Cardiac muscle cell (in vitro differentiated cells and primary cell): ENCODE results near the gene HLTF. TPM values are rescaled to one million over a fixed set of nuclear protein-coding genes. Genes with fewer than 3 reads are reported as not detected.

ENCODE experiments used
- DNase-seq, 2 donors: peaks; one replicate each; pipeline versions ENCODE4 v3.0.0 to v3.0.0-alpha.2; 2010 to 2017; ENCODE audit warnings: low read depth in 1 of 2, low spot score in 1 of 2
- H3K27ac ChIP-seq: fragments of 200-600 bp; sonication (generic); 2 replicates; pipeline ENCODE4 v1.5.1; 2016
- H3K27me3 ChIP-seq: fragments of 200-600 bp; sonication (generic); 2 replicates; pipeline ENCODE4 v1.6.0; 2016; ENCODE audit warnings: control low read depth
- H3K36me3 ChIP-seq: fragments of 200-600 bp; sonication (generic); 2 replicates; pipeline ENCODE4 v1.5.1; 2016; ENCODE audit warnings: control low read depth
- H3K4me1 ChIP-seq: fragments of 200-600 bp; sonication (generic); 2 replicates; pipeline ENCODE4 v1.8.1; 2017; ENCODE audit warnings: low read depth, mild to moderate bottlenecking, mixed run types
- H3K4me3 ChIP-seq: fragments of 200-600 bp; sonication (generic); 2 replicates; pipeline ENCODE4 v1.5.1; 2016; ENCODE audit warnings: mild to moderate bottlenecking
- H3K9me3 ChIP-seq: fragments of 200-600 bp; sonication (generic); 2 replicates; pipeline ENCODE4 v1.5.1; 2017; ENCODE audit warnings: low read depth, mild to moderate bottlenecking, control low read depth
- CTCF ChIP-seq: IDR thresholded peaks from 2 replicates; pipeline ENCODE4 v1.5.1; 2012; ENCODE audit warnings: low read depth, mild to moderate bottlenecking, low read length
- polyA plus RNA-seq: library from polyadenylated mRNA; unstranded; fragments of >200 nt; fragmentation: Nextera tagmentation; extraction: Ambion mirVana; gene quantifications from 2 replicates; pipeline ENCODE4 v1.2.1, GENCODE V29; 2016
- total RNA-seq: library from RNA; depleted of rRNA; stranded (reverse); fragments of >200 nt; gene quantifications from 2 replicates; pipeline ENCODE4 v1.2.3, GENCODE V29; 2016

Gene HLTF
- total and polyA plus RNA-seq, 2 experiments from 2014 or later, result 46.2 to 52.8 TPM

GRCh38 chr3:149128821-149129220 is 42.5 kb upstream of the HLTF start:
- no peaks in the 10 kb centered on the region for H3K36me3 ChIP-seq
- H3K4me1 ChIP-seq, result peaks cover 7% of the 10 kb centered on the region
- no peaks in the 10 kb centered on the region for H3K9me3 ChIP-seq
- H3K27me3 ChIP-seq, result no peaks in the 10 kb centered on the region
- TF ChIP-seq CTCF, result no peak
- DNase-seq, result no peak
- peak overlapping the region; percentile 76 for H3K4me3 ChIP-seq
- no peak overlapping the region for H3K27ac ChIP-seq

- no peaks in the 10 kb centered on the region for H3K9me3 ChIP-seq
- no peaks in the 10 kb centered on the region for H3K36me3 ChIP-seq
- no peak for TF ChIP-seq CTCF
- DNase-seq, result no peak
- H3K27ac ChIP-seq, result no peak overlapping the region
- no peaks in the 10 kb centered on the region for H3K27me3 ChIP-seq
- no peak overlapping the region for H3K4me3 ChIP-seq
- no peaks in the 10 kb centered on the region for H3K4me1 ChIP-seq
These were observed 36.6 kb upstream of the HLTF start for GRCh38 chr3:149122721-149123578.

- Histone ChIP-seq H3K36me3 (no peaks in the 10 kb centered on the region), H3K27me3 (no peaks in the 10 kb centered on the region), H3K4me3 (no peak overlapping the region), H3K4me1 (no peaks in the 10 kb centered on the region), H3K27ac (no peak overlapping the region), H3K9me3 (no peaks in the 10 kb centered on the region)
- TF ChIP-seq CTCF, result peak; percentile 50
- DNase-seq, result peak; percentile 62 to 82
These were observed 34.0 kb upstream of the HLTF start for GRCh38 chr3:149120051-149120972.

- Histone ChIP-seq H3K27me3 (no peaks in the 10 kb centered on the region), H3K4me1 (no peaks in the 10 kb centered on the region), H3K4me3 (no peak overlapping the region), H3K9me3 (no peaks in the 10 kb centered on the region), H3K36me3 (no peaks in the 10 kb centered on the region), H3K27ac (no peak overlapping the region)
- TF ChIP-seq CTCF, result no peak
- DNase-seq, result no peak
These were observed 33.1 kb upstream of the HLTF start for GRCh38 chr3:149119466-149119865.

- no peaks in the 10 kb centered on the region for H3K36me3 ChIP-seq
- H3K27ac ChIP-seq, result no peak overlapping the region
- no peaks in the 10 kb centered on the region for H3K4me1 ChIP-seq
- H3K9me3 ChIP-seq, result no peaks in the 10 kb centered on the region
- DNase-seq, result no peak
- no peak overlapping the region for H3K4me3 ChIP-seq
- H3K27me3 ChIP-seq, result no peaks in the 10 kb centered on the region
- no peak for TF ChIP-seq CTCF
These were observed 32.4 kb upstream of the HLTF start for GRCh38 chr3:149118724-149119123.
